ENCODE data around the gene PTCRA. TPM values are rescaled to one million over a fixed set of nuclear protein-coding genes. Genes with fewer than 3 reads are reported as not detected.
"Not testable (repeated sequence)": the region's sequence is repeated elsewhere in the genome, so short reads cannot be mapped to it uniquely, and the experiment has no call there.

Gene PTCRA
- under 0.01 TPM for total RNA-seq

- DNase-seq (ENCODE audit: low read depth in 2 of 3, low spot score in 2 of 3), result no peak
These were observed at the start of gene PTCRA for GRCh38 chr6:42915732-42916131. PTCRA (plus strand) TSS chr6:42916053; CDS start chr6:42916070, 17 bp downstream.

GRCh38 chr6:42870145-42870936 is 45.5 kb upstream of the PTCRA start:
- DNase-seq (ENCODE audit: low read depth in 2 of 3, low spot score in 2 of 3), result no peak

DNA sequence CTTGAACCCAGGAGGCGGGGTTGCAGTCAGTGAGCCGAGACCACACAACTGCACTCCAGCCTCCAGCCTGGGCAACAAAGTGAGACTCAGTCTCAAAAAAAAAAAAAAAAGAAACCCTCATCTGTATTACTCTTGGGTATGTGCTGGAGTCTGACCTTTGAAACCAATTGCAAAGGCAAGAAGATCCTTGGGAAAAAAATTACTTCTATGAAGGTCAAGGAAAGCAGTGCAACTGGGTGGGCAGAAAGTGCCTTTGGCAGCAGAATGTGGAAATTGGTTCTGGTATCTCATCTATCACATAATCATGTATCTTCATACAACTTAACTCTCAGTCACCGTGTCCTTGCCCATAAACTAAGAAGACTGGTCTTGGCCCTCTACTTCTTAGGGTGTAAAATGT is 44.1 kb upstream of the PTCRA start:
- DNase-seq (ENCODE audit: low read depth in 2 of 3, low spot score in 2 of 3), result no peak

- DNase-seq (ENCODE audit: low read depth in 2 of 3, low spot score in 2 of 3), result no peak
These were observed 42.5 kb upstream of the PTCRA start for GRCh38 chr6:42873313-42873712.

DNA sequence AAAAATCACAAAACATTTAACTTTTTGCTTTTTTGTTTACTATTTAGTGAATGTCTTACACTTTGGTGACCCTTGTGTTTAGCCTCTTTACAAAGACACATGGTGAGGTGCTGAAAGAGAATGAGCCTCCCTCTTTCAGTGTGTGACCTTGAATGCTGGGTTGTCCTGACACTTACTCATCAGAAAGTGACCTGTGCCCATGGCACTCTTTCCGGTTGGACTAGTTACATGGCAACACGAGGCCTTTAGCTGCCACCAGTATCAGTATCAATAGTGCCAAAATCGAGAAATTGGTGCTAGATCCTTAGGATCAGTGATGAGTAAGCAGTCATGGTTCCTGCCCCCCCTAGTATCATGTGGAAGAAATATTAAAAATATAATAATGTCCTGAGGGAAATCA is 38.2 kb upstream of the PTCRA start:
- DNase-seq (ENCODE audit: low read depth in 2 of 3, low spot score in 2 of 3), result no peak

- DNase-seq (ENCODE audit: low read depth in 2 of 3, low spot score in 2 of 3), result peak; percentile 76 to 93 (median 88)
These were observed 36.2 kb upstream of the PTCRA start, which contains the start of gene RPL7L1 for GRCh38 chr6:42879372-42880239. RPL7L1 (plus strand) TSS chr6:42879616; CDS start chr6:42879911, 295 bp downstream.

GRCh38 chr6:42880240-42880817 is 35.5 kb upstream of the PTCRA start:
- DNase-seq (ENCODE audit: low read depth in 2 of 3, low spot score in 2 of 3), result not testable (repeated sequence)

DNA sequence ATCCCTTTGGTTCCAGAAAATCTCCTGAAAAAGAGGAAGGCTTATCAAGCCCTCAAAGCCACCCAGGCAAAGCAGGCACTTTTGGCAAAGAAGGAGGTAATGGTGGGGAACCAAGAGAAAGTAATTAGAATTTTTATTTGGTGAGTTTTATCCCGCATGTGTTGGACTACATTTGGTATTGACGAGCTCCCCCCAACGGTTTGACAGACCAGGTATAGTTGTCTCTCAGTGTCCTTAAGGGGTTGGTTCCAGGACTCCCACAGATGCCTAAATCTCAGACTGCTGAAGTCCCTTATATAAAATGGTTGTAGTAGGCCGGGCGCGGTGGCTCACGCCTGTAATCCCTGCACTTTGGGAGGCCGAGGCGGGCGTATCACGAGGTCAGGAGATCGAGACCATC is 35.0 kb upstream of the PTCRA start:
- not testable (repeated sequence) for DNase-seq (ENCODE audit: low read depth in 2 of 3, low spot score in 2 of 3)

GRCh38 chr6:42885702-42886101 is 30.2 kb upstream of the PTCRA start:
- no peak for DNase-seq (ENCODE audit: low read depth in 2 of 3, low spot score in 2 of 3)

DNA sequence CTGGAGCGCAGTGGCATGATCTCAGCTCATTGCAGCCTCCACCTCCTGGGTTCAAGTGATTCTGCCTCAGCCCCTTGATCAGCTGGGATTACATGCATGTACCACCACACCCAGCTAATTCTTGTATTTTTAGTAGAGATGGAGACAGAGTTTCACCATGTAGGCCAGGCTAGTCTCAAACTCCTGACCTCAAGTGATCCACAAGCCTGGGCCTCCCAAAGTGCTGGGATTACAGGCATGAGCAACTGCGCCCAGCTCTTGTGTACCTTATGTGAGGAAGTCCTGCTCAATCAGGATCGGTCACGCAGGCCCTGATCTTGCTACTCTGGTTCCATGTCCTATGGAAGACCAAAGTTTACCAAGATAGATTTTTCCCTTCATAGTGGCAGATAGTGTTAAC is 27.7 kb upstream of the PTCRA start:
- not testable (repeated sequence) for DNase-seq (ENCODE audit: low read depth in 2 of 3, low spot score in 2 of 3)

- DNase-seq (ENCODE audit: low read depth in 2 of 3, low spot score in 2 of 3), result no peak
These were observed 26.0 kb upstream of the PTCRA start for GRCh38 chr6:42889815-42890214.

DNA sequence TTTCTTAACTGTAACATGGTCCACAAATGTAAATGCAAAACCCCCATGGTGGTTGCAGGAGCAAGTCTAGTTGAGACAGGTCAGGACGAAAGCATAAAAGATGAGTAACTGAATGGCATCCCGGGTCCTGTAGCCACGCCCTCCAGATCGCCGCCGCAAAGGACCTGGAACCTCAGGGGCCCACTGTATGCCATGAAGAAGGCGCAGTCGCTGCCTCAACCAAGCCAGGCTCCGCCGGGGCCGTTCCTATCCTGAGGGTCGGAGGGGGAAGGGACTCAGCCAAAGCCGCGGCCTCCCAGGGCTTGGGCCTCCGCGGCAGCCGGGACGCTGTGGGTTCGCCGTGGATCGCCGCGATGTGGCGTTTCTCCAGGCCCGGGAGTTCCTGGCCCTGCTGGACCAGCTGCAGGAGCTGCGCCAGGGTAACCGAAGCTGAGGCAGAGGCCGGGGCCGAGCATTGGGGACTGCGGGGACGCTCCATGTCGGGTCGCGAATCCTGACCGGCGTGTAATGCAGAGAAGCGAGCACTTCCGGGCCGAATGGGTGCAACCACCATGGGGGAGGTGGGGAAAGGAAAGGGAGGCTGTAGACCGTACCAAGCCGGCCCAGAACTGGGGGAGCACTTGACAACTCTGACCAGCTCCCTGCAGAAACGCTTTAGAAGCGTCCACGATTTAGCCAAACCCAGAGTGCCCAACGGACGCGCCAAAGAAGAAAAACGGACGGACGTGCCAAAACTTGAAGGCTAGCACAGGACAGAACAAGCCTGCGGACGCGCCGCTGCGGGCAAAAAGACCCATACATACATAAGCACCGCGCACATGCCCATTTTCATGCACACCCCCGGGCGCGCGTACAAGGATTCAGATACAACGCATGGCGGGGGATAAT is 25.3 kb upstream of the PTCRA start:
- DNase-seq (ENCODE audit: low read depth in 2 of 3, low spot score in 2 of 3), result peak; percentile 69 to 92 (median 90)

DNA sequence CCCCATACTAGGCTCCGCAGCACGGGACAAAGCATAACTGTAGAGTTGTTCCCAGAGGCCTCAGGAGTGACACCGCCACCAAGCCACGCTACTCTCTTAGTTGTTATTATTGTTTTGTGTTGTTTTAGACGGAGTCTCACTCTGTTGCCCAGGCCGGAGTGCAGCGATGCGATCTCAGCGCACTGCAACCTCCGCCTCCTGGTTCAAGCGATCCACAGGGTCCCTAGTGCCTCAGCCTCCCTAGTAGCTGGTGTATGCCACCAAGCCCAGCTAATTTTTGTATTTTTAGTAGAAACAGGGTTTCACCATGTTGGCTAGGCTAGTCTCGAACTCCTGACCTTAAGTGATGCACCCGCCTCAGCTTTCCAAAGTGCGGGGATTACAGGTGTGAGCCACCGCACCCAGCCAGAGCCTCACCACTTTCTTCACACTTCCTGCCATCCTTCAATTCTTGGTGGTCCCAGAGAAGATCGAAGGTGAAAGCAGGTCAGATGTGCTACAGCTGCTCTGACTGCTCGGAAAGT is 24.6 kb upstream of the PTCRA start:
- DNase-seq (ENCODE audit: low read depth in 2 of 3, low spot score in 2 of 3), result no peak

GRCh38 chr6:42894041-42894828 is 21.6 kb upstream of the PTCRA start:
- peak in 2 of 3 donors; percentile 67 to 80 for DNase-seq (ENCODE audit: low read depth in 2 of 3, low spot score in 2 of 3)

DNA sequence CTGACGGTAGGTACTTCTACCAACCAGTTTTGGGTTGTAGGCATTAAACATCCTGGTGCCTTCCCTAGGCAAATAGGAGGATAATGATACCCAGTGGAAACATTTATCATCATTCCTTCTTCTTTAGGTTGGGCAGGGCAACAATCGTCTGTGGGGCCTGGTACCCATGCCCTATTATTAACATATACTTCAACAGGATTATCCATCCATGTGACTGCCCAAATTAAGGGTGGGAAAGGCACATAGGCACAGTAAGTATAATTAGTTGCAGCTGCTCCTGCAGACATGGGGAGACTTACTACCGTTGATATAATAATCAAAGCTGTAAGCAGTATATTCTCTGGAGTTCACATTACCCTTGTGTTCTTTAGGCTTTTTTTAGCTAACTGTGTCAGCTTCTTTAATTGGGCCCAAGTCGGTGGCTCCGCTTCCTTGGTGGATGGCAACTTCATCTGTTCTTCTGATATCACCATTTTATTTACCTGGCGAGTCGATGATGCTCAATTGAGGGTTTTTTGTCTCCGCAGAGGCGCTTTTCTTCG is 19.6 kb upstream of the PTCRA start:
- no peak for DNase-seq (ENCODE audit: low read depth in 2 of 3, low spot score in 2 of 3)

GRCh38 chr6:42898891-42899361 is 16.9 kb upstream of the PTCRA start:
- DNase-seq (ENCODE audit: low read depth in 2 of 3, low spot score in 2 of 3), result peak; percentile 50 to 83 (median 73)

GRCh38 chr6:42899871-42900270 is 16.0 kb upstream of the PTCRA start:
- no peak for DNase-seq (ENCODE audit: low read depth in 2 of 3, low spot score in 2 of 3)

- DNase-seq (ENCODE audit: low read depth in 2 of 3, low spot score in 2 of 3), result peak; percentile 54 to 88 (median 75)
These were observed 14.3 kb upstream of the PTCRA start for GRCh38 chr6:42901538-42901957.

All from hematopoietic multipotent progenitor cell (in vitro differentiated cells).